SW480 (cell line): ENCODE data around the gene NOP9.
"Not testable (repeated sequence)": the region's sequence is repeated elsewhere in the genome, so short reads cannot be mapped to it uniquely, and the experiment has no call there.

Experiments
- DNase-seq: peaks from one replicate; pipeline ENCODE4 v3.0.0-alpha.2; 2016; ENCODE audit warnings: low spot score

NOP9 gene

DNA sequence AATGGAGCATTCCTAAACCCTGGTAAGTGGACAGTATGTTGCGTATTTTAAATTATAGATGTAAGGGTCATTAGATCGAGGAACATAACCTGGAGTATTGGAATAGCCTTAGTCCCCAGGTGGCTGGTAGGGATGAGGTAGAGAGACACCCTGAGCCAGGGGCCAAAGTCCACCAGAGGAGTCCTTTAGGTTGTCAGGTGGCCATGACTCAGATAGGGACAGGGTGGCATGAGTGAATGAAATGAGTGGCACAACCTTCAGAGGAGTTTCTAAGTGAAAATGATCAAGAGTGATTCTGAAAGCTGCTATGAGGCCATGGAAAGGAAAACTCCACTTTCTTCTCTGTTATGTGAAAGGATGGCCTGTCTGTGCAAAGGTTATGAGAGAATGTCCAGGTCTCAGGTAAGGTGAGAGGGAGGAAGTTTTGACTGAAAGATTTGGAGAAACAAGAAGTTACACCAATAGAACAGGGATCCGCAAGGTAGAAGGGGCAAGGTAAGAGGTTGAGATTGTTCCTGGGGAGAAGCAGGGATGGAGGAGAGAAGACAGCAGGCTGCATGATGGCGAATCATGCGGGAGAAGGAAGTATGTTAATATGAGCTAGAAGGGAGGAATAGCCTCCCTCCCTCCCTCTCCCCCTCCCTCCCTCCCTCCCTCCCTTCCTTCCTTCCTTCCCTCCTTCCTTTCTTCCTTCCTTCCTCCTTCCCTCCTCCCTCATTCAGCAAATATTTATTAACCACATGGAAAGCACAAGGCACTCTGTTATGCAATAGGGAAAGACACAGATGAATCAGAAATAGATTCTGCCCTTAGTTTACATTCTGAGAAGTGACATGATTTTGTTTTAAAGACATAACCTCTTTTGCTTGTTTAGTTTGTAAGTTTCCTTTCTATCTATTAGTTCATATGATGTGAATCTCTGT, 54.2 kb downstream of the NOP9 start:
- DNase-seq: peak; percentile 65

DNA sequence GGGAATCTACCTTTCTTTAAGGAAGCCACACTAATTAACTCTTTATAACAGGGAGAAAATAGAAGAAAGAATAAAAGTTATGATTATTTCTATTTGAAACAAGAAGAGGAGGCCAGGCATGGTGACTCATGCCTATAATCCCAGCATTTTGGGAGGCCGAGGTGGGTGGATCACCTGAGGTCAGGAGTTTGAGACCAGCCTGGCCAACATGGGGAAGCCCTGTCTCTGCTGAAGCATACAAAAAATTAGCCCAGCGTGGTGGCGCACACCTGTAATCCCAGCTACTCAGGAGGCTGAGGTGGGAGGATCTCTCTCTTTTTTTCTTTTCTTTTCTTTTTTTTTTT, 54.8 kb downstream of the NOP9 start:
- DNase-seq: not testable (repeated sequence)

DNA sequence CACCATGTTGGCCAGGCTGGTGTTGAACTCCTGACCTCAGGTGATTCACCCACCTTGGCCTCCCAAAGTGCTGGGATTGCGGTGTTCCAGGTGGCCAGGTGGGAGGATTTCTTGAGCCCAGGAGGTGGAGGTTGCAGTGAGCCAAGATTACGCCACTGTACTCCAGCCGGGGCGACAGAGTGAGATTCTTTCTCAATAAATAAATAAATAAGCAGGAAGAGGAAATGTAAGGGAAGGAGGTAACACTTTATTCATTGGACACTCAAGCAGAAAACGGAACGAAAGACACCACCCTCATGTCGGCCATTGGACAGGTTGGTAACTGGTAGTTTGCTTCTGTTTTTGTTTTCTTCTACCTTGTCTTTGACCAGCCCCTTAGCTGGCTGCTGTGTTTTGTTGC, 55.4 kb downstream of the NOP9 start:
- DNase-seq: no peak

DNA sequence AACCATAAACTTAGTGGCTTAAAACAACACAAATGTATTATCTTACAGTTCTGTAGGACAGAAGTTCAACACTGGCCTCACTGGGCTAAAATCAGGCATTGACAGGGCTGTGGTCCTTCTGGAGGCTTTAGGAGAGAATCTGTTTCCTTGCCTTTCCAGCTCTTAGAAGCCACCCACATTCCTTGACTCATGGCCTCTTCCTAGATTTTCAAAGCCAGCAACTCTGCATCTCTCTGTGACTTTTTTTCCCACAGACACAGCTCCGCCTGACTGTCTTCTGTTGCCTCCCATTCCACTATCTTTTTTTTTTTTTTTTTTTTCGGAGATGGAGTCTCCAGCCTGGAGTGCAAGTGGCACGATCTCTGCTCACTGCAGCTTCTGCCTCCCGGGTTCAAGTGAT, 56.6 kb downstream of the NOP9 start:
- no peak for DNase-seq
